Panc1 (cell line): ENCODE results near the gene ZNF236. TPM values are rescaled to one million over a fixed set of nuclear protein-coding genes. Genes with fewer than 3 reads are reported as not detected.

Source experiments
- ATAC-seq: fragments of 200-7000 bp; cut with Tn5 transposase; 2 replicates; pipeline ENCODE4 v1.9.1; 2020; ENCODE audit warnings: mild to moderate bottlenecking, moderate library complexity
- BruUV-seq: library from RNA; stranded (reverse); fragments of 400-500 nt; replicated peaks from 2 replicates; lab custom pipeline; 2021; lab: Mats Ljungman, UMichigan
- CTCF ChIA-PET: fragments of 300-600 bp; sonication (Branson Sonifier 250); formaldehyde crosslinking; loops from one replicate; lab custom pipeline; 2022; ENCODE audit warnings: antibody characterized with exemption; lab: Charles Lee
- POLR2A ChIA-PET: fragments of 300-600 bp; sonication (Branson Sonifier 250); formaldehyde crosslinking; loops from one replicate; lab custom pipeline; 2022; ENCODE audit warnings: antibody characterized with exemption; lab: Charles Lee
- DNase-seq: peaks from one replicate; pipeline ENCODE4 v3.0.0-alpha.2; 2010; ENCODE audit warnings: low read depth, low spot score
- H3K27ac ChIP-seq: 2 replicates; pipeline ENCODE4 v1.5.1; 2011; ENCODE audit warnings: mild to moderate bottlenecking, low read length, inconsistent platforms
- H3K27me3 ChIP-seq: fragments of 200-500 bp; sonication (Bioruptor generic); 2 replicates; pipeline ENCODE4 v1.6.0; 2014; ENCODE audit warnings: low read length, inconsistent platforms; ENCODE audit not compliant: control insufficient read depth, insufficient read depth
- H3K36me3 ChIP-seq: fragments of 200-500 bp; sonication (Bioruptor generic); 2 replicates; pipeline ENCODE4 v1.5.1; 2014; ENCODE audit warnings: inconsistent platforms, mild to moderate bottlenecking, low read length, moderate library complexity; ENCODE audit not compliant: control insufficient read depth, insufficient read depth
- H3K4me1 ChIP-seq: 2 replicates; pipeline ENCODE4 v1.5.1; 2011; ENCODE audit warnings: inconsistent platforms, mild to moderate bottlenecking, low read length, moderate library complexity; ENCODE audit not compliant: control insufficient read depth, insufficient read depth
- H3K4me3 ChIP-seq, 2 experiments: 2 replicates each; pipeline ENCODE4 v1.5.1; 2011 to 2012; ENCODE audit warnings: low read depth in 2 of 2, low read length in 2 of 2, mild to moderate bottlenecking in 2 of 2, inconsistent platforms in 1 of 2, moderate library complexity in 1 of 2
- H3K9me3 ChIP-seq: fragments of 200-500 bp; sonication (Bioruptor generic); 2 replicates; pipeline ENCODE4 v1.5.1; 2014; ENCODE audit warnings: low read depth, mild to moderate bottlenecking, inconsistent platforms, low read length, moderate library complexity; ENCODE audit not compliant: control insufficient read depth, insufficient read depth
- CTCF ChIP-seq: fragments of 450-650 bp; IDR thresholded peaks from 2 replicates; pipeline ENCODE4 v1.5.1; 2017; ENCODE audit warnings: mild to moderate bottlenecking
- POLR2AphosphoS5 ChIP-seq: IDR thresholded peaks from 2 replicates; pipeline ENCODE4 v1.6.1; 2012; ENCODE audit warnings: mild to moderate bottlenecking, low read depth, low read length, moderate library complexity
- REST ChIP-seq, 2 experiments: IDR thresholded peaks; 2 replicates each; pipeline ENCODE4 v1.6.1; 2011 to 2012; ENCODE audit warnings: low read depth in 2 of 2, control low read depth in 1 of 2, low read length in 1 of 2, mild to moderate bottlenecking in 1 of 2, moderate library complexity in 1 of 2; ENCODE audit not compliant: insufficient read depth in 1 of 2
- SIN3A ChIP-seq: IDR thresholded peaks from 2 replicates; pipeline ENCODE4 v1.6.1; 2012; ENCODE audit warnings: low read depth, mild to moderate bottlenecking, low read length, moderate library complexity, borderline replicate concordance; ENCODE audit not compliant: insufficient read depth
- TCF7L2 ChIP-seq: IDR thresholded peaks from 2 replicates; pipeline ENCODE4 v1.6.1; 2011; ENCODE audit warnings: mild to moderate bottlenecking, low read depth, low read length, inconsistent platforms
- in situ Hi-C: cut with HindIII; loops from 2 replicates; pipeline ENCODE4 v1.10.0; 2016; ENCODE audit warnings: low sequenced_read_pairs, low pct_unique_long_range_greater_than_20kb
- intact Hi-C: fragments of 100-400 bp; cut with micrococcal nuclease; formaldehyde crosslinking; loops from one replicate; pipeline ENCODE4 v1.10.0; 2022; ENCODE audit not compliant: unreplicated experiment
- total RNA-seq: library from RNA; stranded (reverse); gene quantifications from one replicate; pipeline ENCODE4 v1.2.1, GENCODE V29; 2021; ENCODE audit not compliant: unreplicated experiment

ZNF236 gene
- total RNA-seq, 1 experiment from 2014 or later = 32.2 TPM

- intact Hi-C loops (no loop called here), in situ Hi-C loops (no loop called here)
- no TSS peak for BruUV-seq
- H3K9me3 ChIP-seq = no peaks in the 10 kb centered on the region
- no peak overlapping the region for H3K4me3 ChIP-seq
- no peak for DNase-seq
- CTCF ChIA-PET = no interaction called here
- H3K4me1 ChIP-seq = no peaks in the 10 kb centered on the region
- no peak for ATAC-seq
- H3K27me3 ChIP-seq = no peaks in the 10 kb centered on the region
- peaks cover 8% of the 10 kb centered on the region for H3K36me3 ChIP-seq
- no peak overlapping the region for H3K27ac ChIP-seq
- TF ChIP-seq CTCF = no peak
- TF ChIP-seq REST (IDR thresholded peaks at IDR 0.05; ENCODE audit: insufficient read depth in 1 of 2, low read depth in 2 of 2, low read length in 1 of 2) = no peak
- no peak for TF ChIP-seq SIN3A
- no peak for TF ChIP-seq POLR2AphosphoS5
- no peak for TF ChIP-seq TCF7L2
- POLR2A ChIA-PET = no interaction called here
Observed at GRCh38 chr18:76908277-76908676, 85.9 kb downstream of the ZNF236 start.

- no peak overlapping the region for H3K27ac ChIP-seq
- ATAC-seq (no peak), DNase-seq (no peak)
- no peaks in the 10 kb centered on the region for H3K9me3 ChIP-seq
- CTCF ChIA-PET = no interaction called here
- POLR2A ChIA-PET = no interaction called here
- in situ Hi-C loops (no loop called here), intact Hi-C loops (no loop called here)
- no peak for TF ChIP-seq SIN3A
- TF ChIP-seq REST (IDR thresholded peaks at IDR 0.05; ENCODE audit: insufficient read depth in 1 of 2, low read depth in 2 of 2, low read length in 1 of 2) = no peak
- TF ChIP-seq TCF7L2 = no peak
- TF ChIP-seq CTCF = no peak
- TF ChIP-seq POLR2AphosphoS5 = no peak
- no peaks in the 10 kb centered on the region for H3K27me3 ChIP-seq
- peaks cover 11% of the 10 kb centered on the region for H3K36me3 ChIP-seq
- no TSS peak for BruUV-seq
- H3K4me3 ChIP-seq = no peak overlapping the region
- no peaks in the 10 kb centered on the region for H3K4me1 ChIP-seq
Observed at GRCh38 chr18:76909439-76909838, 87.1 kb downstream of the ZNF236 start.
